Measurements from ENCODE around the gene WNT2B.

Gene WNT2B

GRCh38 chr1:112504661-112505399 lies 3.9 kb upstream of the WNT2B start:
- DNase-seq (ENCODE audit: low spot score): no peak

- DNase-seq (ENCODE audit: low spot score): no peak
Observed at GRCh38 chr1:112505400-112505785, 3.4 kb upstream of the WNT2B start.

GRCh38 chr1:112505878-112506277 lies 2.9 kb upstream of the WNT2B start:
- DNase-seq (ENCODE audit: low spot score): no peak

GRCh38 chr1:112506306-112506705 lies 2.5 kb upstream of the WNT2B start:
- no peak for DNase-seq (ENCODE audit: low spot score)

GRCh38 chr1:112506731-112507130 lies 2.0 kb upstream of the WNT2B start:
- DNase-seq (ENCODE audit: low spot score): no peak

GRCh38 chr1:112507336-112507735 lies 1.4 kb upstream of the WNT2B start:
- DNase-seq (ENCODE audit: low spot score): no peak

- DNase-seq (ENCODE audit: low spot score): peak; percentile 54
Observed at GRCh38 chr1:112507921-112508277, 866 bp upstream of the WNT2B start.

- no peak for DNase-seq (ENCODE audit: low spot score)
Observed at GRCh38 chr1:112509005-112509659, 367 bp downstream of the WNT2B start.

GRCh38 chr1:112509660-112510178 lies 954 bp downstream of the WNT2B start:
- DNase-seq (ENCODE audit: low spot score): no peak

GRCh38 chr1:112510340-112510739 lies 1.6 kb downstream of the WNT2B start:
- DNase-seq (ENCODE audit: low spot score): no peak

- DNase-seq (ENCODE audit: low spot score): no peak
Observed at GRCh38 chr1:112511897-112512296, 3.1 kb downstream of the WNT2B start.

GRCh38 chr1:112513112-112513870 lies 4.5 kb downstream of the WNT2B start:
- peak; percentile 79 for DNase-seq (ENCODE audit: low spot score)

GRCh38 chr1:112514901-112515300 lies 6.1 kb downstream of the WNT2B start:
- no peak for DNase-seq (ENCODE audit: low spot score)

- peak; percentile 77 for DNase-seq (ENCODE audit: low spot score)
Observed at GRCh38 chr1:112515311-112516009, 6.7 kb downstream of the WNT2B start.

- no peak for DNase-seq (ENCODE audit: low spot score)
Observed at GRCh38 chr1:112516141-112516540, 7.4 kb downstream of the WNT2B start.

GRCh38 chr1:112517231-112517630 lies 8.5 kb downstream of the WNT2B start:
- DNase-seq (ENCODE audit: low spot score): no peak

GRCh38 chr1:112517646-112518045 lies 8.9 kb downstream of the WNT2B start:
- no peak for DNase-seq (ENCODE audit: low spot score)

- DNase-seq (ENCODE audit: low spot score): no peak
Observed at GRCh38 chr1:112518186-112518585, 9.4 kb downstream of the WNT2B start.

GRCh38 chr1:112520166-112520565 lies 11.4 kb downstream of the WNT2B start:
- no peak for DNase-seq (ENCODE audit: low spot score)

- DNase-seq (ENCODE audit: low spot score): peak; percentile 79
Observed at GRCh38 chr1:112522621-112523020, 13.9 kb downstream of the WNT2B start.

- no peak for DNase-seq (ENCODE audit: low spot score)
Observed at GRCh38 chr1:112524251-112524650, 15.5 kb downstream of the WNT2B start.

- DNase-seq (ENCODE audit: low spot score): no peak
Observed at GRCh38 chr1:112524986-112525385, 16.2 kb downstream of the WNT2B start.
